NCI-H2081 treated with DMSO at 0.1 percent for 48 hours (cell line): ENCODE results near the gene AMY1B.
"Not testable (repeated sequence)": the region's sequence is repeated elsewhere in the genome, so short reads cannot be mapped to it uniquely, and the experiment has no call there.

Source experiments
- DNase-seq: peaks from one replicate; lab custom pipeline; 2025; lab: John Stamatoyannopoulos, UW

AMY1B gene

GRCh38 chr1:103696110-103696509, at the start of gene AMY1B:
Gene AMY1B, minus strand, starts transcription at chr1:103696210. Its CDS starts 571 bp downstream, at chr1:103695639.
- DNase-seq: not testable (repeated sequence)

GRCh38 chr1:103745040-103745439, 49.0 kb upstream of the AMY1B start:
- not testable (repeated sequence) for DNase-seq

- not testable (repeated sequence) for DNase-seq
Measured at GRCh38 chr1:103744449-103744848, 48.4 kb upstream of the AMY1B start.

- not testable (repeated sequence) for DNase-seq
Measured at GRCh38 chr1:103738031-103738430, 42.0 kb upstream of the AMY1B start.

GRCh38 chr1:103735334-103735733, 39.3 kb upstream of the AMY1B start:
- not testable (repeated sequence) for DNase-seq

GRCh38 chr1:103721473-103721872, 25.5 kb upstream of the AMY1B start:
- not testable (repeated sequence) for DNase-seq

- not testable (repeated sequence) for DNase-seq
Measured at GRCh38 chr1:103717404-103717803, 21.4 kb upstream of the AMY1B start.

GRCh38 chr1:103710381-103710780, 14.4 kb upstream of the AMY1B start:
- not testable (repeated sequence) for DNase-seq

GRCh38 chr1:103707670-103708069, 11.7 kb upstream of the AMY1B start:
- not testable (repeated sequence) for DNase-seq

- not testable (repeated sequence) for DNase-seq
Measured at GRCh38 chr1:103701256-103701655, 5.2 kb upstream of the AMY1B start.

- DNase-seq: not testable (repeated sequence)
Measured at GRCh38 chr1:103700669-103701068, 4.7 kb upstream of the AMY1B start.

GRCh38 chr1:103697430-103697829, 1.4 kb upstream of the AMY1B start:
- not testable (repeated sequence) for DNase-seq

- DNase-seq: not testable (repeated sequence)
Measured at GRCh38 chr1:103676335-103676734, 19.7 kb downstream of the AMY1B start.

GRCh38 chr1:103655460-103655859, 40.5 kb downstream of the AMY1B start, which contains the start of gene AMY1A:
Gene AMY1A, plus strand, starts transcription at chr1:103655760. Its CDS starts 571 bp downstream, at chr1:103656331.
- not testable (repeated sequence) for DNase-seq

- not testable (repeated sequence) for DNase-seq
Measured at GRCh38 chr1:103654133-103654532, 41.9 kb downstream of the AMY1B start.

- not testable (repeated sequence) for DNase-seq
Measured at GRCh38 chr1:103650889-103651288, 45.1 kb downstream of the AMY1B start.

- not testable (repeated sequence) for DNase-seq
Measured at GRCh38 chr1:103650305-103650704, 45.7 kb downstream of the AMY1B start.

- DNase-seq: not testable (repeated sequence)
Measured at GRCh38 chr1:103643908-103644307, 52.1 kb downstream of the AMY1B start.

- DNase-seq: not testable (repeated sequence)
Measured at GRCh38 chr1:103641194-103641593, 54.8 kb downstream of the AMY1B start.
